Measurements from ENCODE around the gene BRSK1. TPM values are rescaled to one million over a fixed set of nuclear protein-coding genes. Genes with fewer than 3 reads are reported as not detected.

The BRSK1 gene
- total RNA-seq = 3.9 and 6.7 TPM in 2 replicates

DNA sequence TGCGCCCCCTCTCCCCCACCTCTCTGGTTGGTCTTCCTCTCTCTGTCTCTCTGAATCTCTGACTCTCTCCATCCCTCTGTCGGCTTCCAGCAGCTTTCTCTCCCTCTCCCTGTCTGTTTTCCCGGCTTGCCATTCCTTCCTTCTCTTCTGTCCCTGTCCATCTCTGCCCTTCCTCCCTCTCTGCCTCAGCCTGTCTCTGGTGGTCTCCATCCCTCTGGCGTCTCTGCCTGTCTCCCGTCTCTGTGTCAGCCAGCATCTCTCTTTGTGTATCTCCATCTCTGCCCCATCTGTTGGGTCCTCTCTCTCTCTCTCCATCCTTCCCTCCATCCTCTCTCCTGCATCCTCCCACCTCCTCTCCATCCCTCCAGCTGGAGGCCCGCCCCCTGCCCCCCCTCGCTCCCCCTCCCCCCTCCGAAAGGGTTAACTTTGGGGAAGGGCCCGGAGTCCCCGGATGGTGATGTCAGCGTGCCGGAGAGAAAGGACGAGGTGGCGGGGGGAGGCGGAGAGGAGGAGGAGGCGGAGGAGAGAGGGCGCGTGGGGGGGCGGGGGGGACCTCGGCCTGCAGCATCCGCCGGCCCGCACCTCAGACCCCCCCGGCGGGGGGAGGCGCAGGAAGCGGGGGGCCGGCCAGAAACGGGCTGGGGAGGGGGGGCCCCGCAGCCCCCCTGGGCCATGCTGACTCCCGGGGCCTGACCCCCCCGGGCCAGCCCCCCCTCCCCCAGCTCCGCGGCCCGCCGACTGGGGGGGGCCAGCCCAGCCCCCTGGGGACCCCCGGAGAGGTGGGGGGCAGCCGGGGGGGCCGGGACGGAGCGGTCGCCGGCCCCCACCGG, at the start of gene BRSK1:
TSS of gene BRSK1 (plus strand) at position 450 of the 830 bp plus-strand sequence. CDS start 446 bp downstream, outside the sequence.

DNA sequence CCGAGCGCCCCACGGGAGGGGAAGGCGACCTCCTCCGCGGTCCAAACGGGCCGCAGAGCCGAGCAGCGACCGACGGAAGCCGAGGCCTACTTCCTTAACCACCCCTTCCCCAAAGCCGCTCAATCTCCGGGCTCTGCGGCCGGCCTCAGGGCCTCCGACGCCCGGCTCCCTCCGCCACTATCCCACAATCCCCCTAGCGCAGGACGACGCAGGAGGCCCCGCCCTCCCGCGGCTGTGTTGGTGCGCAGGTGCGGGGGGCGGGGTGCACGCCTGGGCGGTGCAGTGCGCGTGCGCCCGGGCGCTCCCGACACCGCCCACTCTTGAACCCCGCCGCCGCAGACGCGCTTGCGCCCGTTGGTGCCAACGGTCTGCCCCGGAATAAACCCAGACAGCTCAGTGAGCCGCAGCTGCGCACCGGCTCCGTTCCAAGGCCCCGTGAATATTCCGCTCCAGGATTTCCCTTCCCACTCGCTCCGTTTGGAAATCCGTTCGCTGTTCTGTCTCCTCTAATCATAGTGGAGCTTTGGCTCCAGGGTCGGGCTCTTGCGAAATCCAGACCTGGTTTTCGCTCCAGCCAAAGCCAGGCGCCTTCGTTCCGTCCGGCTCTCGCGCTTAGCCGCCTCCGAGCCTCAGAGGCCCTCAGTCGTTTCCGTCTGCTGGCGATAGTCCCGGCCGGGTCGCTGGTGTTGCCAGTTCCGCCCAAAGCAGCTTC, 24.8 kb upstream of the BRSK1 start, which contains the start of gene PPP6R1:
TSS of gene PPP6R1 (minus strand) at position 190 of the 712 bp plus-strand sequence. CDS start 11,914 bp downstream, outside the sequence.

DNA sequence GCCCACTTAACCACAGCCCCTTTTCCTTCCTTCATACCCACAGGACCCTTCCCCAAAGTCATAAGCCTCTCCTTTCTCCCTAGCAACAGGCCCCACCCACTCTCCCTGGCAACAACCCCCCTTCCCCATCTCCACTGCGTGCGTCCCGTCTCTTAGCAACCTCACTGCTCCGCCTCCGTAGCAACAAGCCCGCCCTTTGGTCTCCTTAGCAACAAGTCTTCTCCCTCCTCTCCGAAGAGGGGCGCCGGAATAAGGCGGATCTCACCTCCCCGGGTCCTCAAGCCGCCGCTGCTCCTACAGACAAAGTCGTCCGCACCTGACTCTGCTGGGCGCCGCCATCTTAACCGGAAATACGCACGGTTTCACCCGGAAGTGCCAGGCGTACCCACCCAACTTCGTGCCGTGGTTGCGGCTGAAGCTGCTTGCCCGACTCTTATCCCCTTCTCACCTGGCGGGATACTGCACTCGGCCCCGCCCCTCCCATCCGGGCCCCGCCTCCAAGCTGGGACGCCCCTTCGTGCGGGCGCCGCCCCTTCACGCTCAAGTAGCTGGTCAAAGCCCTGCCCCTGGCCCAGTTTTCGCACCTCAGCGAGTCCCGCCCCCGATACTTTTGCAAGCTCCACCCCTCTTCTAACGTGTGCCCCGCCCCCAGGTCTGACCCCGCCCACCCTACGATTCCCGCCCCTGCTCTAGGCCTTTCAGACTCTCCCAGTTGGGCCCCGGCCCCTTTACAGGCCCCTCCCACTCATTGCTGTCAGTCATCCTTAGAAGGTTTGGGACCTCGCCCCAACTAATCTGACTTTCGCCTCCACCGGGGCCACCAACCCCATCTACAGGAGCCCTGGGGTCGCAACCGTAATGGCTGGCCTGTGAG, 3.8 kb upstream of the BRSK1 start, which contains the start of gene HSPBP1:
TSS of gene HSPBP1 (minus strand) at position 341 of the 874 bp plus-strand sequence. CDS start 502 bp downstream, outside the sequence.

DNA sequence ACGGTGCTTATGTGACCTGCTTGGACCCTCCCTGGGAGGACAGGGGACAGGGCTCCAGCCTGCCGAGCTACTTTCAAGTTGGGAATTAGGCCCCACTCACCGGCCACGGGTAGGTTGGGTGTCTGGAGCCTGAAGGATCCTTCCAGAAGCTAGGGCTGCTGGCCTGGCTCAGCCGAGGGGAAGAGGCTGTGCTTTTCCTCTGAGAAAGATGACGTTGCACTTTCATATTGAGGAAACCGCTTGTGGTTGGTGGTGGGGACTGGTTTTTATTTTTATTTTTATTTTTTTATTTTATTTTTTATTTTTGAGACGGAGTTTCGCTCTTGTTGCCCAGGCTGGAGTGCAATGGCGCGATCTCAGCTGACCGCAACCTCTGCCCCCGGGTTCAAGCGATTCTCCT, 41.4 kb downstream of the BRSK1 start, which contains the start of gene TMEM150B:
TSS of gene TMEM150B (minus strand) at position 170 of the 400 bp plus-strand sequence. CDS start 4,305 bp downstream, outside the sequence.

DNA sequence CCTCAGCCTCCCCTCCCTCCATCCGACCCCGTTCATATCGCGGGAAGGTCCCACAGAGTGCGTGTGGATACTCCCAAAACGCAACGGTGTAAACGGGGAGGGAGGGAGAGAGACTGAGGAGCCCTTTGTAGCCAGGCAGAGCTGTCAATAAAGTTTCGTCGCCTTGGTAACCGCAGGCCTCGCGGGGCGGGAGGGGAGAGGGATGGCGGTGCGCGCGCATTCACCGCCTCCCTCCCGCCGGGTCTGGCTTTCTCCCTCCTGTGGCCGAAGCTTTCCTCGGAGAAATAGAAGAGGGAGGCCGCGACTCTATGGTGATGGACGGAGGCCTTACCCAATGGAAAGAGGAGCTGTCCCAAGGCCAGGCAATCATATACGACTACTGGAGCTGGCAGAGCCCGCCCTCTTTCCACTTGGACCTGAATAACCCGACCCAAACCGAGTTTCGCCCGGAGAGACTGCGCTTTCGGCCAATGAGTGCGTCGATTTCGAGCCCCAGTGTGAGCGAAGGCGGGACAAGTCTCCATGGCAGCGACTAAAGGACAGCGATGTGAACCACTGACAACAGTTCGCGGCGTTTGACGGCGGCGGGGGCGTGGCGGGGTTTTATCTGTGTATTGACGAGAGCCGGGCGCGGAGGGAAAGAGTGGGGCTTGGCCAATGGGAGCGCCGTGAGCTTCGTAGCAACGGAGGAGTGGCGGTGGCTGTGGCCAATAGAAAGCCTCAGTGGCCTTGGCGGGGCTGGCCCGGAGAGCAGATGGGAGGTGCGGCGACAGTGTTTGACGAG, 55.5 kb downstream of the BRSK1 start, which contains the start of gene KMT5C:
TSS of gene KMT5C (plus strand) at position 772 of the 784 bp plus-strand sequence. CDS start 2,061 bp downstream, outside the sequence.

DNA sequence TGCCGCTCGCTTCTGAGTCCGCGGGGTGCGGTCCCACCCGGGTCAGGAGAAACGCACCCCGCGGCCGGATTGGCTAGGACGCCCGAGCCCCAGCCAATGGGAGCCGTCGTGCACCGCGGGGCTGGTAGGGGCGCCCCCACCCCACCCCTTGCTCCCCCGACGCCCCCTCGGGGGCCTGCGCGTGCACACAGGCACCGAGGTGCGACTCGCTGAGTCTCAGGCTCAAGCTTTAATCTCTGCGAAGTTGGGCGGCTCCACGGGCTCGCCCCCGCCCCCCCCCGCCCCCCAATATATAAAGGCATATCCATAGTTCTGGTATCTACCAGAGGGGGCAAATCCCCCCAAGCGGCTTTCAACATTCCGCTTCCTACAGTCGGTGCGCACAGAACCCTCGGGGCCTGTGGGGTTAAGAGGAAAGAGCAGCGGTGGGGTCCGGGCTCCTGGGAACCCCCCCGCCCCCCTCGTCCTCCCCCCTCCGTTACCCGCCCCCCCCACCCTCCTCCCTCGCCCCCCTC, 71.0 kb downstream of the BRSK1 start, which contains the start of gene COX6B2:
TSS of gene COX6B2 (minus strand) at position 22 of the 515 bp plus-strand sequence. CDS start 198 bp downstream, outside the sequence.

Other genes with a start within 250 kb of the BRSK1 start
- not detected in 2 replicates for gene GP6, start 245.7 kb upstream of the BRSK1 start, total RNA-seq
- gene RDH13, start 220.8 kb upstream of the BRSK1 start, total RNA-seq = 10.0 and 11.3 TPM in 2 replicates
- gene EPS8L1, start 208.1 kb upstream of the BRSK1 start, total RNA-seq = 0.56 and 1.3 TPM in 2 replicates
- 31.0 and 42.9 TPM in 2 replicates for gene PPP1R12C, start 166.4 kb upstream of the BRSK1 start, total RNA-seq
- gene TNNT1, start 134.8 kb upstream of the BRSK1 start, total RNA-seq = 3.4 and 3.8 TPM in 2 replicates
- not detected in 2 replicates for gene TNNI3, start 126.3 kb upstream of the BRSK1 start, total RNA-seq
- gene DNAAF3, start 117.4 kb upstream of the BRSK1 start, total RNA-seq = 0.77 and 0.85 TPM in 2 replicates
- gene SYT5, start 103.7 kb upstream of the BRSK1 start, total RNA-seq = 0.96 TPM in 1 of 2 replicates, not detected in the other
- 6.5 and 21.4 TPM in 2 replicates for gene PTPRH, start 74.5 kb upstream of the BRSK1 start, total RNA-seq
- 1.5 and 2.3 TPM in 2 replicates for gene TMEM86B, start 55.2 kb upstream of the BRSK1 start, total RNA-seq
- 16.3 and 35.5 TPM in 2 replicates for gene PPP6R1, start 25.0 kb upstream of the BRSK1 start, total RNA-seq
- 18.9 and 40.6 TPM in 2 replicates for gene HSPBP1, start 3.9 kb upstream of the BRSK1 start, total RNA-seq
- not detected in 2 replicates for gene TMEM150B, start 41.3 kb downstream of the BRSK1 start, total RNA-seq
- gene KMT5C, start 55.9 kb downstream of the BRSK1 start, total RNA-seq = 2.7 and 7.6 TPM in 2 replicates
- not detected in 2 replicates for gene COX6B2, start 70.7 kb downstream of the BRSK1 start, total RNA-seq
- gene GARIN5B, start 79.3 kb downstream of the BRSK1 start, total RNA-seq = not detected in 2 replicates
- 4.8 and 26.3 TPM in 2 replicates for gene IL11, start 86.5 kb downstream of the BRSK1 start, total RNA-seq
- not detected in 2 replicates for gene TMEM190, start 92.8 kb downstream of the BRSK1 start, total RNA-seq
- gene TMEM238, start 100.3 kb downstream of the BRSK1 start, total RNA-seq = 0.58 and 0.85 TPM in 2 replicates
- gene RPL28, start 101.9 kb downstream of the BRSK1 start, total RNA-seq = 204 and 210 TPM in 2 replicates
- gene UBE2S, start 123.8 kb downstream of the BRSK1 start, total RNA-seq = 32.4 and 286 TPM in 2 replicates
- not detected in 2 replicates for gene SHISA7, start 159.3 kb downstream of the BRSK1 start, total RNA-seq
- 42.0 and 52.3 TPM in 2 replicates for gene ISOC2, start 177.6 kb downstream of the BRSK1 start, total RNA-seq
- not detected in 2 replicates for gene C19orf85, start 180.8 kb downstream of the BRSK1 start, total RNA-seq
- 1.4 and 1.5 TPM in 2 replicates for gene ZNF628, start 192.6 kb downstream of the BRSK1 start, total RNA-seq
- 12.7 and 18.0 TPM in 2 replicates for gene NAT14, start 201.2 kb downstream of the BRSK1 start, total RNA-seq
- gene SSC5D, start 204.4 kb downstream of the BRSK1 start, total RNA-seq = 6.7 and 11.6 TPM in 2 replicates

Measured in regular cardiac myocyte (primary cell).